ENCODE results near the gene HMGB4.

HMGB4 gene

DNA sequence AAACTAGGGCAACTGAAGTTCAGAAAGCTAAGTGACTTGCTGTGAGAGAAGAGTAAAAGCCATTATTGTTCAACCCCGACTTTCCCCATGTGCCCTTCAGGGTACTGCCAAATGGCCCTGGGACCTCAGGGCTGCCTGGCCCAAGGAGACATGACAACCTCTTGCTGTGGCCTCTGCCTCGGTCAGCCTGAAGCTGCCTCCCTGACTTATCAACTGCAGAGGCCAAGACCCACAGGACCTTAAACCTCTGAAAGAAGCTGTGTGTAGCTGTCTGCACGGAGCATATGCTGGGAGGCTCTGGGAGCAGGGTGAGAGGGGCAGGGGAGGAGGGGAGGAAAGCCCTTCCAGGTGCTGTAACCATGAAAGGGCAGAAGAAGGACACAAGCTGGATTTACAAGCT, 35.9 kb downstream of the HMGB4 start:
- no peak for DNase-seq

DNA sequence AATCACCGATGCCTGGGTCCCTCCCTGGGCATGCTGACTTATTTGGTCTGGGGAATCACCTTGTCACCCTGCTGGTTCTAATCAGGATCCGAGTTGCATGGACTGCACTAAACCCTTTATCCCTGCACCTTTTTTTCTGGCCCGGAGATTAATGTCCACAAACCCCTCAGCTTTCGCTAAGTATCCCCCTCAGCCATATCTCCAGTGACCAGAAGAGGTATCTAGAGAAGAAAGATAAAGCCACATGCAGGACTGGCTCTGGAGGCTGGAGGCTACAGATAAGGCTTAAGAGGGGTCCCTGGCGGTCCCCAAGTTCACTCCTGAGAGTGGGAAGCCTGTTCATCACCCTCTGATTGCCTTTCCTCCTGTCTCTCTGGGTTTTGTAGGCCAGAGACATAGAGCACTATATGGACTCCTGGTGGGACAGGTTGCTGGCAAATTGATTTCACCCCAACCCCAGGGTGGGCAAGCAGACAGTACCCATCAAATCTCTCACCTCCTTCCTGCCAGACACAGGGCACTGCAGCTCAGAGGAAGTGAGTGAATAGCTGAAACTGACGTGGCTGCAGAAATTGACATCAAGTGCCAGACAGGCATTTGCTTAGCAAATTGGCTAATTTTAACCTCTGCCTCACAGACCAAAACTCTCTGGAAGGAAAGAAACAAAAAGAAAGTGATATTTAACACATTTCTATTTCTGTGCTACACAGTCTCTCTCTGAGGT, 38.8 kb downstream of the HMGB4 start:
- DNase-seq = no peak

DNA sequence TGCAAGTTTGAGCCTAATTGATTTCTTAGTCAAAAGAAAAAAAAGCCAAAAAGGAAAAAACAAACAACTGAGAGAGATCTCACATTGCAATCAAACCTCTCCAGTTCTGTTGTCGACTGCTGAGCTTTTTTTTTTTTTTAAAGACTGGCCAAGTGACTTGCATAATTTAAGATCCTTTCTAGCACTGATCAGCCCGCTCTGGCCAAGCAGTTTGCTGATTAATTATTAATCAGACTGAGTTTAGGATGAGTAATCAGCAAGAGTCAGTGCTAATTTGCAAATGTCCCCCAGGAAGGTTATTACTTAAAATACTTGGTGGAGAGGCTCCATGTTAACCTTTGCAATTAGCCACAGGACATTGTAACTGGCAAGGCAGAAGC, 39.3 kb downstream of the HMGB4 start:
- no peak for DNase-seq

GRCh38 chr1:33905241-33905640, 41.4 kb downstream of the HMGB4 start:
- DNase-seq = no peak

GRCh38 chr1:33906156-33906555, 42.3 kb downstream of the HMGB4 start:
- DNase-seq = no peak

GRCh38 chr1:33908324-33908956, 44.6 kb downstream of the HMGB4 start:
- DNase-seq = no peak
